Left lobe of liver (tissue), 2 donors: ENCODE data around the gene VPS35. TPM values are rescaled to one million over a fixed set of nuclear protein-coding genes. Genes with fewer than 3 reads are reported as not detected.

Experiments used
- ATAC-seq: fragments of 200-7000 bp; cut with Tn5 transposase; one replicate; pipeline ENCODE4 v1.9.1; 2020; ENCODE audit warnings: mild to moderate bottlenecking, moderate library complexity
- DNase-seq: peaks from one replicate; pipeline ENCODE4 v3.0.0-alpha.2; 2020; ENCODE audit warnings: low spot score
- total RNA-seq: library from RNA; stranded (reverse); gene quantifications from one replicate; pipeline ENCODE4 v1.2.1, GENCODE V29; 2021
- donor health status: DM: no; HTN: no; CAD: no; lungs with moderate emphysema.
- donor health status: DM: no; HTN: yes; CAD: no.

Gene VPS35
- total RNA-seq = 25.4 TPM

- peak; percentile 100 for DNase-seq
- ATAC-seq = peak; percentile 93
These were observed at the start of gene VPS35 for GRCh38 chr16:46688654-46689364. TSS of gene VPS35 (minus strand) at chr16:46689178. CDS start at chr16:46689133, 45 bp downstream.

GRCh38 chr16:46737621-46738214 lies 48.7 kb upstream of the VPS35 start:
- no peak for ATAC-seq
- DNase-seq = no peak

- DNase-seq = no peak
- ATAC-seq = no peak
These were observed 47.7 kb upstream of the VPS35 start for GRCh38 chr16:46736695-46737094.

GRCh38 chr16:46733319-46733830 lies 44.4 kb upstream of the VPS35 start:
- ATAC-seq = no peak

GRCh38 chr16:46732561-46732960 lies 43.6 kb upstream of the VPS35 start:
- no peak for DNase-seq
- no peak for ATAC-seq

More at GRCh38 chr16:46733319-46733830, 44.4 kb upstream of the VPS35 start:
- DNase-seq = no peak

GRCh38 chr16:46731691-46732555 lies 42.9 kb upstream of the VPS35 start:
- ATAC-seq (no peak), DNase-seq (peak; percentile 21)

GRCh38 chr16:46730801-46731690 lies 42.1 kb upstream of the VPS35 start:
- DNase-seq (peak; percentile 21), ATAC-seq (no peak)

- DNase-seq (no peak), ATAC-seq (no peak)
These were observed 41.1 kb upstream of the VPS35 start for GRCh38 chr16:46730126-46730525.

GRCh38 chr16:46729326-46729995 lies 40.5 kb upstream of the VPS35 start:
- ATAC-seq (no peak), DNase-seq (peak; percentile 30)

- ATAC-seq = no peak
- DNase-seq = peak; percentile 27
These were observed 39.8 kb upstream of the VPS35 start for GRCh38 chr16:46728806-46729205.

GRCh38 chr16:46727630-46728029 lies 38.7 kb upstream of the VPS35 start:
- no peak for ATAC-seq
- DNase-seq = peak; percentile 29

GRCh38 chr16:46727184-46727583 lies 38.2 kb upstream of the VPS35 start:
- DNase-seq = peak; percentile 21
- ATAC-seq = no peak

GRCh38 chr16:46721885-46722284 lies 32.9 kb upstream of the VPS35 start:
- no peak for ATAC-seq
- no peak for DNase-seq

GRCh38 chr16:46720619-46721018 lies 31.6 kb upstream of the VPS35 start:
- no peak for DNase-seq
- ATAC-seq = no peak

- ATAC-seq (no peak), DNase-seq (no peak)
These were observed 30.6 kb upstream of the VPS35 start for GRCh38 chr16:46719528-46719927.

GRCh38 chr16:46718214-46718613 lies 29.2 kb upstream of the VPS35 start:
- DNase-seq (no peak), ATAC-seq (no peak)

GRCh38 chr16:46717692-46718091 lies 28.7 kb upstream of the VPS35 start:
- no peak for ATAC-seq
- DNase-seq = no peak

- no peak for DNase-seq
These were observed 26.9 kb upstream of the VPS35 start for GRCh38 chr16:46715769-46716305.

GRCh38 chr16:46714797-46715591 lies 26.0 kb upstream of the VPS35 start:
- no peak for ATAC-seq

More at GRCh38 chr16:46715769-46716305, 26.9 kb upstream of the VPS35 start:
- no peak for ATAC-seq

More at GRCh38 chr16:46714797-46715591, 26.0 kb upstream of the VPS35 start:
- no peak for DNase-seq
